Panc1 (cell line): ENCODE results near the gene TOLLIP.

Experiments
- CTCF ChIP-seq: fragments of 450-650 bp; IDR thresholded peaks from 2 replicates; pipeline ENCODE4 v1.5.1; 2017; ENCODE audit warnings: mild to moderate bottlenecking
- POLR2AphosphoS5 ChIP-seq: IDR thresholded peaks from 2 replicates; pipeline ENCODE4 v1.6.1; 2012; ENCODE audit warnings: mild to moderate bottlenecking, low read depth, low read length, moderate library complexity
- REST ChIP-seq, 2 experiments: IDR thresholded peaks; 2 replicates each; pipeline ENCODE4 v1.6.1; 2011 to 2012; ENCODE audit warnings: low read depth in 2 of 2, control low read depth in 1 of 2, low read length in 1 of 2, mild to moderate bottlenecking in 1 of 2, moderate library complexity in 1 of 2; ENCODE audit not compliant: insufficient read depth in 1 of 2
- SIN3A ChIP-seq: IDR thresholded peaks from 2 replicates; pipeline ENCODE4 v1.6.1; 2012; ENCODE audit warnings: low read depth, mild to moderate bottlenecking, low read length, moderate library complexity, borderline replicate concordance; ENCODE audit not compliant: insufficient read depth

GRCh38 chr11:1341928-1342524 is 32.6 kb upstream of the TOLLIP start:
- no peak for TF ChIP-seq POLR2AphosphoS5
- TF ChIP-seq REST (IDR thresholded peaks at IDR 0.05; ENCODE audit: insufficient read depth in 1 of 2, low read depth in 2 of 2, low read length in 1 of 2): no peak
- TF ChIP-seq CTCF: no peak
- TF ChIP-seq SIN3A: no peak
